GM18861 (cell line): ENCODE results near the gene SLC25A22.

Experiments
- ATAC-seq: cut with Tn5 transposase; IDR thresholded peaks from one replicate; pipeline ENCODE4 v1.9.1; 2021; ENCODE audit not compliant: unreplicated experiment

Gene SLC25A22

GRCh38 chr11:774873-775592, 23.0 kb downstream of the SLC25A22 start:
- ATAC-seq = no peak

GRCh38 chr11:773830-774229, 24.3 kb downstream of the SLC25A22 start:
- no peak for ATAC-seq

GRCh38 chr11:773425-773824, 24.7 kb downstream of the SLC25A22 start:
- ATAC-seq = no peak

- ATAC-seq = no peak
Measured at GRCh38 chr11:772429-773390, 25.4 kb downstream of the SLC25A22 start.

GRCh38 chr11:771617-772204, 26.4 kb downstream of the SLC25A22 start:
- no peak for ATAC-seq

GRCh38 chr11:770642-771616, 27.2 kb downstream of the SLC25A22 start:
- ATAC-seq = no peak

GRCh38 chr11:769887-770641, 28.0 kb downstream of the SLC25A22 start:
- no peak for ATAC-seq

- no peak for ATAC-seq
Measured at GRCh38 chr11:767238-767637, 30.8 kb downstream of the SLC25A22 start.

GRCh38 chr11:766936-767210, 31.2 kb downstream of the SLC25A22 start:
- ATAC-seq = no peak

GRCh38 chr11:766106-766935, 31.8 kb downstream of the SLC25A22 start:
- no peak for ATAC-seq

GRCh38 chr11:765802-766091, 32.3 kb downstream of the SLC25A22 start:
- no peak for ATAC-seq

GRCh38 chr11:765025-765801, 32.9 kb downstream of the SLC25A22 start:
- no peak for ATAC-seq

GRCh38 chr11:764322-765024, 33.6 kb downstream of the SLC25A22 start:
- no peak for ATAC-seq

- no peak for ATAC-seq
Measured at GRCh38 chr11:763549-764321, 34.3 kb downstream of the SLC25A22 start.

- no peak for ATAC-seq
Measured at GRCh38 chr11:763073-763463, 35.0 kb downstream of the SLC25A22 start.

- ATAC-seq = no peak
Measured at GRCh38 chr11:762421-763072, 35.5 kb downstream of the SLC25A22 start.
